Retina (tissue), 1 donor: ENCODE results near the gene PAQR7.

ENCODE experiments used
- DNase-seq: peaks from one replicate; pipeline ENCODE4 v3.0.0-alpha.2; 2016

The PAQR7 gene

GRCh38 chr1:25902462-25902861 lies 27.0 kb upstream of the PAQR7 start:
- DNase-seq, result no peak

GRCh38 chr1:25900219-25900618 lies 24.7 kb upstream of the PAQR7 start:
- no peak for DNase-seq

GRCh38 chr1:25899792-25900191 lies 24.3 kb upstream of the PAQR7 start:
- no peak for DNase-seq

GRCh38 chr1:25898223-25899015 lies 22.9 kb upstream of the PAQR7 start:
- DNase-seq, result no peak

- DNase-seq, result no peak
Measured at GRCh38 chr1:25897754-25898153, 22.2 kb upstream of the PAQR7 start.

- DNase-seq, result no peak
Measured at GRCh38 chr1:25896266-25896665, 20.8 kb upstream of the PAQR7 start.

GRCh38 chr1:25895365-25895990 lies 20.0 kb upstream of the PAQR7 start:
- peak; percentile 96 for DNase-seq

- no peak for DNase-seq
Measured at GRCh38 chr1:25893116-25893515, 17.6 kb upstream of the PAQR7 start.

GRCh38 chr1:25891606-25892005 lies 16.1 kb upstream of the PAQR7 start:
- DNase-seq, result no peak

- no peak for DNase-seq
Measured at GRCh38 chr1:25890239-25891034, 14.9 kb upstream of the PAQR7 start.

GRCh38 chr1:25889470-25889869 lies 14.0 kb upstream of the PAQR7 start:
- DNase-seq, result no peak

- DNase-seq, result no peak
Measured at GRCh38 chr1:25888426-25888987, 13.0 kb upstream of the PAQR7 start.

- DNase-seq, result no peak
Measured at GRCh38 chr1:25885602-25886001, 10.1 kb upstream of the PAQR7 start.

- DNase-seq, result no peak
Measured at GRCh38 chr1:25881266-25881665, 5.8 kb upstream of the PAQR7 start.

GRCh38 chr1:25880518-25880917 lies 5.0 kb upstream of the PAQR7 start:
- DNase-seq, result no peak

- no peak for DNase-seq
Measured at GRCh38 chr1:25879675-25880074, 4.2 kb upstream of the PAQR7 start.

- DNase-seq, result no peak
Measured at GRCh38 chr1:25878690-25879089, 3.2 kb upstream of the PAQR7 start.

- no peak for DNase-seq
Measured at GRCh38 chr1:25877155-25877554, 1.6 kb upstream of the PAQR7 start.

GRCh38 chr1:25876693-25877077 lies 1.2 kb upstream of the PAQR7 start:
- DNase-seq, result no peak

- no peak for DNase-seq
Measured at GRCh38 chr1:25875856-25876692, 566 bp upstream of the PAQR7 start.

GRCh38 chr1:25874635-25875153 lies 814 bp downstream of the PAQR7 start:
- DNase-seq, result no peak

- no peak for DNase-seq
Measured at GRCh38 chr1:25874209-25874608, 1.3 kb downstream of the PAQR7 start.
